ENCODE measurements around the gene CRCP. TPM values are rescaled to one million over a fixed set of nuclear protein-coding genes. Genes with fewer than 3 reads are reported as not detected.
A peak's percentile ranks its signal among the peaks of the same experiment; 100 is the strongest.
"Not testable (repeated sequence)": the region's sequence is repeated elsewhere in the genome, so short reads cannot be mapped to it uniquely, and the experiment has no call there.

CRCP gene
- 10 to 100 TPM; 18.5 to 19.6 TPM for total RNA-seq

GRCh38 chr7:66114743-66115649 is at the start of gene CRCP:
Gene CRCP (plus strand): TSS chr7:66114847. CDS start chr7:66114963, 116 bp downstream.
- CTCF ChIA-PET: interaction anchor here (0.9 to 1.1 kb wide), 3 partner anchors 15 to 299 kb away, joined by 3 read pairs; no protein-coding TSS in a partner anchor
- H3K36me3 Mint-ChIP-seq (ENCODE audit: low read depth): peaks cover 23% of the 10 kb centered on the region
- H3K27ac Mint-ChIP-seq: peak within 1 kb of the TSS; percentile 93
- DNase-seq: peak; percentile 87
- H3K9me3 Mint-ChIP-seq: no peaks in the 10 kb centered on the region
- H3K27me3 Mint-ChIP-seq (ENCODE audit: low read depth): no peaks in the 10 kb centered on the region
- intact Hi-C loops (cut with micrococcal nuclease): loop anchor here (1.0 to 10.0 kb wide), 10 partner anchors 15 to 1190 kb away; partner anchors contain the start of genes ASL, GUSB, SBDS and TPST1
- peak within 1 kb of the TSS; percentile 99 for H3K4me3 Mint-ChIP-seq
- H3K4me1 Mint-ChIP-seq (ENCODE audit: low read depth): peaks cover 43% of the 10 kb centered on the region

- DNase-seq: no peak
- Mint-ChIP-seq H3K36me3 (ENCODE audit: low read depth) (no peaks in the 10 kb centered on the region), H3K4me1 (ENCODE audit: low read depth) (no peaks in the 10 kb centered on the region), H3K9me3 (peaks cover 4% of the 10 kb centered on the region), H3K27ac (no peak overlapping the region), H3K4me3 (no peak overlapping the region), H3K27me3 (ENCODE audit: low read depth) (no peaks in the 10 kb centered on the region)
- intact Hi-C loops (cut with micrococcal nuclease): no loop called here
- CTCF ChIA-PET: no interaction called here
Observed at GRCh38 chr7:66069732-66070131, 44.9 kb upstream of the CRCP start.

- no peaks in the 10 kb centered on the region for H3K36me3 Mint-ChIP-seq (ENCODE audit: low read depth)
- CTCF ChIA-PET: no interaction called here
- peaks cover under 1% of the 10 kb centered on the region for H3K4me1 Mint-ChIP-seq (ENCODE audit: low read depth)
- no peak overlapping the region for H3K27ac Mint-ChIP-seq
- H3K9me3 Mint-ChIP-seq: peaks cover 4% of the 10 kb centered on the region
- H3K27me3 Mint-ChIP-seq (ENCODE audit: low read depth): no peaks in the 10 kb centered on the region
- DNase-seq: no peak
- H3K4me3 Mint-ChIP-seq: no peak overlapping the region
- intact Hi-C loops (cut with micrococcal nuclease): no loop called here
Observed at GRCh38 chr7:66070222-66070621, 44.4 kb upstream of the CRCP start.

GRCh38 chr7:66072208-66072607 is 42.4 kb upstream of the CRCP start:
- CTCF ChIA-PET: interaction anchor here (0.9 kb wide), 1 partner anchor 42 kb away, joined by 6 read pairs; no protein-coding TSS in a partner anchor

GRCh38 chr7:66075590-66076461 is 38.8 kb upstream of the CRCP start, which contains the start of gene ASL:
Gene ASL (plus strand): TSS chr7:66075819. CDS start chr7:66076082, 263 bp downstream.
- Mint-ChIP-seq H3K36me3 (ENCODE audit: low read depth) (no peaks in the 10 kb centered on the region), H3K4me1 (ENCODE audit: low read depth) (peaks cover 12% of the 10 kb centered on the region), H3K4me3 (peak within 1 kb of the TSS; percentile 70), H3K27me3 (ENCODE audit: low read depth) (no peaks in the 10 kb centered on the region), H3K9me3 (no peaks in the 10 kb centered on the region), H3K27ac (no peak within 1 kb of the TSS)
- CTCF ChIA-PET: interaction anchor here (1.0 kb wide), 1 partner anchor 46 kb away, joined by 3 read pairs; no protein-coding TSS in a partner anchor
- DNase-seq: peak; percentile 87
- intact Hi-C loops (cut with micrococcal nuclease): loop anchor here (1.0 to 2.0 kb wide), 5 partner anchors 39 to 417 kb away; partner anchors contain the start of genes GUSB and TPST1

More at GRCh38 chr7:66072208-66072607, 42.4 kb upstream of the CRCP start:
- H3K4me1 Mint-ChIP-seq (ENCODE audit: low read depth): peaks cover 12% of the 10 kb centered on the region
- H3K4me3 Mint-ChIP-seq; H3K27ac Mint-ChIP-seq; H3K36me3 Mint-ChIP-seq (ENCODE audit: low read depth); H3K27me3 Mint-ChIP-seq (ENCODE audit: low read depth); DNase-seq; intact Hi-C loops (cut with micrococcal nuclease); H3K9me3 Mint-ChIP-seq: not testable (repeated sequence)

- Mint-ChIP-seq H3K4me3 (peak overlapping the region; percentile 70), H3K27me3 (ENCODE audit: low read depth) (no peaks in the 10 kb centered on the region), H3K9me3 (no peaks in the 10 kb centered on the region), H3K36me3 (ENCODE audit: low read depth) (no peaks in the 10 kb centered on the region), H3K27ac (no peak overlapping the region), H3K4me1 (ENCODE audit: low read depth) (peaks cover 12% of the 10 kb centered on the region)
- CTCF ChIA-PET: interaction anchor here (1.0 kb wide), 1 partner anchor 46 kb away, joined by 3 read pairs; no protein-coding TSS in a partner anchor
- intact Hi-C loops (cut with micrococcal nuclease): no loop called here
- DNase-seq: no peak
Observed at GRCh38 chr7:66076462-66077329, 38.0 kb upstream of the CRCP start.

- Mint-ChIP-seq H3K27me3 (ENCODE audit: low read depth) (no peaks in the 10 kb centered on the region), H3K9me3 (no peaks in the 10 kb centered on the region), H3K4me3 (no peak overlapping the region), H3K27ac (no peak overlapping the region), H3K4me1 (ENCODE audit: low read depth) (peaks cover 12% of the 10 kb centered on the region), H3K36me3 (ENCODE audit: low read depth) (no peaks in the 10 kb centered on the region)
- CTCF ChIA-PET: interaction anchor here (0.5 to 0.7 kb wide), 3 partner anchors 9 to 258 kb away, joined by 3 read pairs; no protein-coding TSS in a partner anchor
- DNase-seq: no peak
- intact Hi-C loops (cut with micrococcal nuclease): no loop called here
Observed at GRCh38 chr7:66078067-66078466, 36.6 kb upstream of the CRCP start.

- no peaks in the 10 kb centered on the region for H3K36me3 Mint-ChIP-seq (ENCODE audit: low read depth)
- H3K27ac Mint-ChIP-seq: no peak overlapping the region
- no peaks in the 10 kb centered on the region for H3K27me3 Mint-ChIP-seq (ENCODE audit: low read depth)
- intact Hi-C loops (cut with micrococcal nuclease): no loop called here
- peaks cover 1% of the 10 kb centered on the region for H3K4me1 Mint-ChIP-seq (ENCODE audit: low read depth)
- CTCF ChIA-PET: no interaction called here
- DNase-seq: no peak
- no peaks in the 10 kb centered on the region for H3K9me3 Mint-ChIP-seq
- H3K4me3 Mint-ChIP-seq: no peak overlapping the region
Observed at GRCh38 chr7:66082083-66082482, 32.6 kb upstream of the CRCP start.

GRCh38 chr7:66082886-66083415 is 31.7 kb upstream of the CRCP start:
- CTCF ChIA-PET: interaction anchor here (1.1 kb wide), 1 partner anchor 52 kb away, joined by 4 read pairs; no protein-coding TSS in a partner anchor
- intact Hi-C loops (cut with micrococcal nuclease): no loop called here
- H3K27me3 Mint-ChIP-seq (ENCODE audit: low read depth): no peaks in the 10 kb centered on the region
- H3K4me3 Mint-ChIP-seq: no peak overlapping the region
- H3K4me1 Mint-ChIP-seq (ENCODE audit: low read depth): no peaks in the 10 kb centered on the region
- H3K9me3 Mint-ChIP-seq: no peaks in the 10 kb centered on the region
- DNase-seq: no peak
- no peaks in the 10 kb centered on the region for H3K36me3 Mint-ChIP-seq (ENCODE audit: low read depth)
- no peak overlapping the region for H3K27ac Mint-ChIP-seq

- H3K27me3 Mint-ChIP-seq (ENCODE audit: low read depth): no peaks in the 10 kb centered on the region
- CTCF ChIA-PET: interaction anchor here (1.1 kb wide), 1 partner anchor 53 kb away, joined by 4 read pairs; no protein-coding TSS in a partner anchor
- no peak overlapping the region for H3K4me3 Mint-ChIP-seq
- intact Hi-C loops (cut with micrococcal nuclease): no loop called here
- no peaks in the 10 kb centered on the region for H3K4me1 Mint-ChIP-seq (ENCODE audit: low read depth)
- H3K27ac Mint-ChIP-seq: no peak overlapping the region
- DNase-seq: no peak
- no peaks in the 10 kb centered on the region for H3K9me3 Mint-ChIP-seq
- H3K36me3 Mint-ChIP-seq (ENCODE audit: low read depth): no peaks in the 10 kb centered on the region
Observed at GRCh38 chr7:66083677-66084076, 31.0 kb upstream of the CRCP start.
